ENCODE data around the gene ELAC1.
"Not testable (repeated sequence)": the region's sequence is repeated elsewhere in the genome, so short reads cannot be mapped to it uniquely, and the experiment has no call there.

The ELAC1 gene

GRCh38 chr18:50981381-50981780, 13.5 kb downstream of the ELAC1 start:
- H3K36me3 ChIP-seq (ENCODE audit: control insufficient read depth, insufficient read depth, low read length), result peaks cover 14% of the 10 kb centered on the region
- no peak overlapping the region for H3K9ac ChIP-seq (ENCODE audit: low read length)
- no peaks in the 10 kb centered on the region for H3K4me1 ChIP-seq (ENCODE audit: control insufficient read depth, insufficient read depth, low read length)
- no peak overlapping the region for H3K4me3 ChIP-seq (ENCODE audit: low read length)
- no peaks in the 10 kb centered on the region for H3K27me3 ChIP-seq (ENCODE audit: control insufficient read depth, insufficient read depth, low read length)
- H3K27ac ChIP-seq (ENCODE audit: low read depth, low read length), result no peak overlapping the region

GRCh38 chr18:50982086-50982801, 14.4 kb downstream of the ELAC1 start:
- Histone ChIP-seq H3K4me3 (ENCODE audit: low read length) (no peak overlapping the region), H3K9ac (ENCODE audit: low read length) (no peak overlapping the region), H3K36me3 (ENCODE audit: control insufficient read depth, insufficient read depth, low read length) (peaks cover 10% of the 10 kb centered on the region), H3K27me3 (ENCODE audit: control insufficient read depth, insufficient read depth, low read length) (no peaks in the 10 kb centered on the region), H3K27ac (ENCODE audit: low read depth, low read length) (no peak overlapping the region), H3K4me1 (ENCODE audit: control insufficient read depth, insufficient read depth, low read length) (no peaks in the 10 kb centered on the region)

GRCh38 chr18:50982802-50983179, 15.0 kb downstream of the ELAC1 start:
- H3K4me3 ChIP-seq (ENCODE audit: low read length), result no peak overlapping the region
- H3K9ac ChIP-seq (ENCODE audit: low read length), result no peak overlapping the region
- H3K36me3 ChIP-seq (ENCODE audit: control insufficient read depth, insufficient read depth, low read length), result peaks cover 10% of the 10 kb centered on the region
- no peaks in the 10 kb centered on the region for H3K27me3 ChIP-seq (ENCODE audit: control insufficient read depth, insufficient read depth, low read length)
- H3K4me1 ChIP-seq (ENCODE audit: control insufficient read depth, insufficient read depth, low read length), result no peaks in the 10 kb centered on the region
- no peak overlapping the region for H3K27ac ChIP-seq (ENCODE audit: low read depth, low read length)

- Histone ChIP-seq H3K36me3 (ENCODE audit: control insufficient read depth, insufficient read depth, low read length) (peaks cover 4% of the 10 kb centered on the region), H3K9ac (ENCODE audit: low read length) (no peak overlapping the region), H3K27ac (ENCODE audit: low read depth, low read length) (no peak overlapping the region), H3K4me3 (ENCODE audit: low read length) (no peak overlapping the region), H3K4me1 (ENCODE audit: control insufficient read depth, insufficient read depth, low read length) (no peaks in the 10 kb centered on the region), H3K27me3 (ENCODE audit: control insufficient read depth, insufficient read depth, low read length) (no peaks in the 10 kb centered on the region)
These were observed 18.7 kb downstream of the ELAC1 start for GRCh38 chr18:50986360-50987087.

- Histone ChIP-seq H3K27me3 (ENCODE audit: control insufficient read depth, insufficient read depth, low read length) (no peaks in the 10 kb centered on the region), H3K4me1 (ENCODE audit: control insufficient read depth, insufficient read depth, low read length) (no peaks in the 10 kb centered on the region), H3K9ac (ENCODE audit: low read length) (no peak overlapping the region), H3K27ac (ENCODE audit: low read depth, low read length) (no peak overlapping the region), H3K36me3 (ENCODE audit: control insufficient read depth, insufficient read depth, low read length) (peaks cover 4% of the 10 kb centered on the region), H3K4me3 (ENCODE audit: low read length) (no peak overlapping the region)
These were observed 19.4 kb downstream of the ELAC1 start for GRCh38 chr18:50987261-50987660.

GRCh38 chr18:50989711-50990110, 21.9 kb downstream of the ELAC1 start:
- Histone ChIP-seq H3K9ac (ENCODE audit: low read length) (no peak overlapping the region), H3K27me3 (ENCODE audit: control insufficient read depth, insufficient read depth, low read length) (no peaks in the 10 kb centered on the region), H3K27ac (ENCODE audit: low read depth, low read length) (no peak overlapping the region), H3K36me3 (ENCODE audit: control insufficient read depth, insufficient read depth, low read length) (peaks cover 4% of the 10 kb centered on the region), H3K4me1 (ENCODE audit: control insufficient read depth, insufficient read depth, low read length) (no peaks in the 10 kb centered on the region), H3K4me3 (ENCODE audit: low read length) (no peak overlapping the region)

- H3K27ac ChIP-seq (ENCODE audit: low read depth, low read length), result no peak overlapping the region
- H3K36me3 ChIP-seq (ENCODE audit: control insufficient read depth, insufficient read depth, low read length), result no peaks in the 10 kb centered on the region
- H3K27me3 ChIP-seq (ENCODE audit: control insufficient read depth, insufficient read depth, low read length), result no peaks in the 10 kb centered on the region
- H3K4me3 ChIP-seq (ENCODE audit: low read length), result no peak overlapping the region
- no peaks in the 10 kb centered on the region for H3K4me1 ChIP-seq (ENCODE audit: control insufficient read depth, insufficient read depth, low read length)
- no peak overlapping the region for H3K9ac ChIP-seq (ENCODE audit: low read length)
These were observed 24.5 kb downstream of the ELAC1 start for GRCh38 chr18:50992351-50992762.

- Histone ChIP-seq H3K4me1 (ENCODE audit: control insufficient read depth, insufficient read depth, low read length) (no peaks in the 10 kb centered on the region), H3K27me3 (ENCODE audit: control insufficient read depth, insufficient read depth, low read length) (no peaks in the 10 kb centered on the region), H3K9ac (ENCODE audit: low read length) (no peak overlapping the region), H3K4me3 (ENCODE audit: low read length) (no peak overlapping the region), H3K27ac (ENCODE audit: low read depth, low read length) (no peak overlapping the region), H3K36me3 (ENCODE audit: control insufficient read depth, insufficient read depth, low read length) (no peaks in the 10 kb centered on the region)
These were observed 26.2 kb downstream of the ELAC1 start for GRCh38 chr18:50994031-50994430.

- H3K4me3 ChIP-seq (ENCODE audit: low read length); H3K36me3 ChIP-seq (ENCODE audit: control insufficient read depth, insufficient read depth, low read length); H3K27ac ChIP-seq (ENCODE audit: low read depth, low read length); H3K27me3 ChIP-seq (ENCODE audit: control insufficient read depth, insufficient read depth, low read length); H3K9ac ChIP-seq (ENCODE audit: low read length); H3K4me1 ChIP-seq (ENCODE audit: control insufficient read depth, insufficient read depth, low read length): not testable (repeated sequence)
These were observed 35.3 kb downstream of the ELAC1 start for GRCh38 chr18:51003174-51003573.

GRCh38 chr18:51006061-51006818, 38.4 kb downstream of the ELAC1 start:
- Histone ChIP-seq H3K36me3 (ENCODE audit: control insufficient read depth, insufficient read depth, low read length) (no peaks in the 10 kb centered on the region), H3K4me1 (ENCODE audit: control insufficient read depth, insufficient read depth, low read length) (no peaks in the 10 kb centered on the region), H3K27ac (ENCODE audit: low read depth, low read length) (no peak overlapping the region), H3K27me3 (ENCODE audit: control insufficient read depth, insufficient read depth, low read length) (no peaks in the 10 kb centered on the region), H3K4me3 (ENCODE audit: low read length) (no peak overlapping the region), H3K9ac (ENCODE audit: low read length) (no peak overlapping the region)

GRCh38 chr18:51006948-51007789, 39.3 kb downstream of the ELAC1 start:
- no peaks in the 10 kb centered on the region for H3K36me3 ChIP-seq (ENCODE audit: control insufficient read depth, insufficient read depth, low read length)
- H3K4me3 ChIP-seq (ENCODE audit: low read length), result no peak overlapping the region
- H3K4me1 ChIP-seq (ENCODE audit: control insufficient read depth, insufficient read depth, low read length), result no peaks in the 10 kb centered on the region
- no peak overlapping the region for H3K9ac ChIP-seq (ENCODE audit: low read length)
- H3K27me3 ChIP-seq (ENCODE audit: control insufficient read depth, insufficient read depth, low read length), result no peaks in the 10 kb centered on the region
- H3K27ac ChIP-seq (ENCODE audit: low read depth, low read length), result no peak overlapping the region

- Histone ChIP-seq H3K27ac (ENCODE audit: low read depth, low read length) (no peak overlapping the region), H3K4me1 (ENCODE audit: control insufficient read depth, insufficient read depth, low read length) (no peaks in the 10 kb centered on the region), H3K27me3 (ENCODE audit: control insufficient read depth, insufficient read depth, low read length) (no peaks in the 10 kb centered on the region), H3K4me3 (ENCODE audit: low read length) (no peak overlapping the region), H3K9ac (ENCODE audit: low read length) (no peak overlapping the region), H3K36me3 (ENCODE audit: control insufficient read depth, insufficient read depth, low read length) (no peaks in the 10 kb centered on the region)
These were observed 39.9 kb downstream of the ELAC1 start for GRCh38 chr18:51007790-51008139.

All from rectal smooth muscle tissue (tissue), 1 donor.